Ectodermal cell (in vitro differentiated cells): ENCODE results near the gene DYNLRB1.

Source experiments
- H3K27ac ChIP-seq: 2 replicates; pipeline ENCODE4 v1.7.0; 2013; ENCODE audit warnings: mild to moderate bottlenecking, low read depth, low read length; ENCODE audit not compliant: insufficient read depth, poor library complexity, severe bottlenecking
- H3K27me3 ChIP-seq: 2 replicates; pipeline ENCODE4 v1.7.0; 2013; ENCODE audit warnings: mild to moderate bottlenecking, low read length; ENCODE audit not compliant: insufficient read depth, control insufficient read depth, poor library complexity, severe bottlenecking
- H3K36me3 ChIP-seq: one replicate; pipeline ENCODE4 v1.7.0; 2013; ENCODE audit warnings: low read length; ENCODE audit not compliant: control insufficient read depth, insufficient read depth
- H3K4me1 ChIP-seq: one replicate; pipeline ENCODE4 v1.7.0; 2013; ENCODE audit warnings: low read length; ENCODE audit not compliant: control insufficient read depth, insufficient read depth
- H3K4me3 ChIP-seq: 2 replicates; pipeline ENCODE4 v1.7.0; 2013; ENCODE audit warnings: low read depth, low read length, control low read depth; ENCODE audit not compliant: insufficient read depth
- H3K9me3 ChIP-seq: 2 replicates; pipeline ENCODE4 v1.7.0; 2013; ENCODE audit warnings: mild to moderate bottlenecking, low read length, moderate library complexity; ENCODE audit not compliant: control insufficient read depth
- WGBS, 2 experiments: methylation state at CpG; one replicate each; pipeline ENCODE4 v1.1.7; 2013; ENCODE audit warnings: missing lambda C conversion rate in 2 of 2; 5-methylcytosine and 5-hydroxymethylcytosine counted together

The DYNLRB1 gene

GRCh38 chr20:34575756-34576155 is 59.5 kb downstream of the DYNLRB1 start:
- 92 to 97% methylated on average over 4 of the region's 4 CpGs for WGBS, 2 experiments
- no peak overlapping the region for H3K4me3 ChIP-seq
- H3K27me3 ChIP-seq = no peaks in the 10 kb centered on the region
- H3K4me1 ChIP-seq = no peaks in the 10 kb centered on the region
- H3K27ac ChIP-seq = no peak overlapping the region
- H3K9me3 ChIP-seq = no peaks in the 10 kb centered on the region
- peaks cover 4% of the 10 kb centered on the region for H3K36me3 ChIP-seq

- H3K4me1 ChIP-seq = no peaks in the 10 kb centered on the region
- H3K36me3 ChIP-seq = peaks cover 4% of the 10 kb centered on the region
- H3K9me3 ChIP-seq = no peaks in the 10 kb centered on the region
- no peak overlapping the region for H3K27ac ChIP-seq
- 90 to 97% methylated on average over 4 of the region's 4 CpGs for WGBS, 2 experiments
- no peak overlapping the region for H3K4me3 ChIP-seq
- H3K27me3 ChIP-seq = no peaks in the 10 kb centered on the region
These were observed 60.8 kb downstream of the DYNLRB1 start for GRCh38 chr20:34577061-34577460.

- WGBS, 2 experiments = 94 to 96% methylated on average over 2 of the region's 2 CpGs
These were observed 61.8 kb downstream of the DYNLRB1 start for GRCh38 chr20:34578025-34578424.

GRCh38 chr20:34578521-34578920 is 62.3 kb downstream of the DYNLRB1 start:
- H3K27ac ChIP-seq = no peak overlapping the region
- no peaks in the 10 kb centered on the region for H3K9me3 ChIP-seq
- no peaks in the 10 kb centered on the region for H3K4me1 ChIP-seq
- no peak overlapping the region for H3K4me3 ChIP-seq
- peaks cover 4% of the 10 kb centered on the region for H3K36me3 ChIP-seq
- WGBS, 2 experiments = 94 to 96% methylated on average over 6 of the region's 6 CpGs
- H3K27me3 ChIP-seq = no peaks in the 10 kb centered on the region

More at GRCh38 chr20:34578025-34578424, 61.8 kb downstream of the DYNLRB1 start:
- Histone ChIP-seq H3K27me3 (no peaks in the 10 kb centered on the region), H3K27ac (no peak overlapping the region), H3K4me1 (no peaks in the 10 kb centered on the region), H3K36me3 (peaks cover 4% of the 10 kb centered on the region), H3K9me3 (no peaks in the 10 kb centered on the region), H3K4me3 (no peak overlapping the region)

- H3K27me3 ChIP-seq = no peaks in the 10 kb centered on the region
- no peak overlapping the region for H3K4me3 ChIP-seq
- H3K4me1 ChIP-seq = no peaks in the 10 kb centered on the region
- no peaks in the 10 kb centered on the region for H3K9me3 ChIP-seq
- 93 to 94% methylated on average over 11 of the region's 11 CpGs for WGBS, 2 experiments
- H3K36me3 ChIP-seq = peaks cover 2% of the 10 kb centered on the region
- H3K27ac ChIP-seq = no peak overlapping the region
These were observed 63.2 kb downstream of the DYNLRB1 start for GRCh38 chr20:34579191-34579978.

GRCh38 chr20:34579979-34580940 is 64.0 kb downstream of the DYNLRB1 start:
- 95 to 96% methylated on average over 7 of the region's 7 CpGs for WGBS, 2 experiments

GRCh38 chr20:34581341-34582184 is 65.3 kb downstream of the DYNLRB1 start:
- no peak overlapping the region for H3K4me3 ChIP-seq
- WGBS, 2 experiments = 96% methylated on average over 11 of the region's 11 CpGs
- H3K36me3 ChIP-seq = peaks cover 5% of the 10 kb centered on the region
- H3K27ac ChIP-seq = no peak overlapping the region
- H3K4me1 ChIP-seq = no peaks in the 10 kb centered on the region
- no peaks in the 10 kb centered on the region for H3K9me3 ChIP-seq
- no peaks in the 10 kb centered on the region for H3K27me3 ChIP-seq

More at GRCh38 chr20:34579979-34580940, 64.0 kb downstream of the DYNLRB1 start:
- Histone ChIP-seq H3K4me1 (no peaks in the 10 kb centered on the region), H3K27ac (no peak overlapping the region), H3K27me3 (no peaks in the 10 kb centered on the region), H3K36me3 (peaks cover 3% of the 10 kb centered on the region), H3K9me3 (no peaks in the 10 kb centered on the region), H3K4me3 (no peak overlapping the region)

GRCh38 chr20:34582221-34582620 is 66.0 kb downstream of the DYNLRB1 start:
- no peaks in the 10 kb centered on the region for H3K9me3 ChIP-seq
- no peaks in the 10 kb centered on the region for H3K27me3 ChIP-seq
- WGBS, 2 experiments = 88 to 90% methylated on average over 4 of the region's 4 CpGs
- no peaks in the 10 kb centered on the region for H3K4me1 ChIP-seq
- no peak overlapping the region for H3K27ac ChIP-seq
- peaks cover 5% of the 10 kb centered on the region for H3K36me3 ChIP-seq
- no peak overlapping the region for H3K4me3 ChIP-seq

- H3K36me3 ChIP-seq = peaks cover 5% of the 10 kb centered on the region
These were observed 66.7 kb downstream of the DYNLRB1 start for GRCh38 chr20:34582911-34583310.

More at GRCh38 chr20:34582911-34583310, 66.7 kb downstream of the DYNLRB1 start:
- Histone ChIP-seq H3K4me3 (no peak overlapping the region), H3K9me3 (no peaks in the 10 kb centered on the region), H3K27me3 (no peaks in the 10 kb centered on the region), H3K27ac (no peak overlapping the region), H3K4me1 (no peaks in the 10 kb centered on the region)
- WGBS, 2 experiments = 95 to 96% methylated on average over 4 of the region's 4 CpGs
